NCI-H146 (cell line): ENCODE measurements around the gene COX19.
A peak's percentile ranks its signal among the peaks of the same experiment; 100 is the strongest.
"Not testable (repeated sequence)": the region's sequence is repeated elsewhere in the genome, so short reads cannot be mapped to it uniquely, and the experiment has no call there.

Experiments
- DNase-seq: peaks from one replicate; lab custom pipeline; 2025; lab: John Stamatoyannopoulos, UW

The COX19 gene

GRCh38 chr7:924541-925231 lies 50.7 kb downstream of the COX19 start:
- no peak for DNase-seq

GRCh38 chr7:924042-924441 lies 51.3 kb downstream of the COX19 start:
- not testable (repeated sequence) for DNase-seq

GRCh38 chr7:923108-924041 lies 52.0 kb downstream of the COX19 start:
- peak; percentile 29 for DNase-seq

- no peak for DNase-seq
Measured at GRCh38 chr7:922334-923107, 52.8 kb downstream of the COX19 start.

- no peak for DNase-seq
Measured at GRCh38 chr7:921581-922333, 53.6 kb downstream of the COX19 start.

GRCh38 chr7:921071-921461 lies 54.3 kb downstream of the COX19 start:
- DNase-seq = no peak

- peak; percentile 21 for DNase-seq
Measured at GRCh38 chr7:920351-921070, 54.8 kb downstream of the COX19 start.

- no peak for DNase-seq
Measured at GRCh38 chr7:919924-920341, 55.4 kb downstream of the COX19 start.

- no peak for DNase-seq
Measured at GRCh38 chr7:919114-919442, 56.3 kb downstream of the COX19 start.

- no peak for DNase-seq
Measured at GRCh38 chr7:918441-919113, 56.8 kb downstream of the COX19 start.

- no peak for DNase-seq
Measured at GRCh38 chr7:918118-918425, 57.3 kb downstream of the COX19 start.

- DNase-seq = no peak
Measured at GRCh38 chr7:917255-918117, 57.9 kb downstream of the COX19 start.

- peak; percentile 33 for DNase-seq
Measured at GRCh38 chr7:916291-916941, 58.9 kb downstream of the COX19 start.
